Skeletal muscle satellite cell (primary cell): ENCODE data around the gene WASF2. TPM values are rescaled to one million over a fixed set of nuclear protein-coding genes. Genes with fewer than 3 reads are reported as not detected.
"Not testable (repeated sequence)": the region's sequence is repeated elsewhere in the genome, so short reads cannot be mapped to it uniquely, and the experiment has no call there.

Source experiments
- H3K27me3 ChIP-seq: 2 replicates; pipeline ENCODE4 v1.7.0; 2013; ENCODE audit warnings: low read length; ENCODE audit not compliant: control insufficient read depth, insufficient read depth
- H3K36me3 ChIP-seq: 2 replicates; pipeline ENCODE4 v1.7.0; 2013; ENCODE audit warnings: mild to moderate bottlenecking, control low read depth, low read length; ENCODE audit not compliant: insufficient read depth
- H3K4me1 ChIP-seq: 2 replicates; pipeline ENCODE4 v1.7.0; 2013; ENCODE audit warnings: low read length; ENCODE audit not compliant: control insufficient read depth, insufficient read depth
- H3K4me2 ChIP-seq: 2 replicates; pipeline ENCODE4 v1.7.0; 2013; ENCODE audit warnings: mild to moderate bottlenecking, low read length
- H3K4me3 ChIP-seq: 2 replicates; pipeline ENCODE4 v1.7.0; 2013; ENCODE audit warnings: low read length
- H3K9ac ChIP-seq: 2 replicates; pipeline ENCODE4 v1.7.0; 2013; ENCODE audit warnings: mild to moderate bottlenecking, low read depth, low read length, moderate library complexity
- H3K9me3 ChIP-seq: replicated peaks from 2 replicates; pipeline ENCODE4 v1.7.0; 2013; ENCODE audit warnings: mild to moderate bottlenecking, control low read depth, low read length
- total RNA-seq: library from RNA; depleted of rRNA; stranded (reverse); fragments of >200 nt; gene quantifications from 2 replicates; pipeline ENCODE4 v1.2.3, GENCODE V29; 2012; rRNA removed

WASF2 gene
- total RNA-seq: 17.2 and 18.6 TPM in 2 replicates

DNA sequence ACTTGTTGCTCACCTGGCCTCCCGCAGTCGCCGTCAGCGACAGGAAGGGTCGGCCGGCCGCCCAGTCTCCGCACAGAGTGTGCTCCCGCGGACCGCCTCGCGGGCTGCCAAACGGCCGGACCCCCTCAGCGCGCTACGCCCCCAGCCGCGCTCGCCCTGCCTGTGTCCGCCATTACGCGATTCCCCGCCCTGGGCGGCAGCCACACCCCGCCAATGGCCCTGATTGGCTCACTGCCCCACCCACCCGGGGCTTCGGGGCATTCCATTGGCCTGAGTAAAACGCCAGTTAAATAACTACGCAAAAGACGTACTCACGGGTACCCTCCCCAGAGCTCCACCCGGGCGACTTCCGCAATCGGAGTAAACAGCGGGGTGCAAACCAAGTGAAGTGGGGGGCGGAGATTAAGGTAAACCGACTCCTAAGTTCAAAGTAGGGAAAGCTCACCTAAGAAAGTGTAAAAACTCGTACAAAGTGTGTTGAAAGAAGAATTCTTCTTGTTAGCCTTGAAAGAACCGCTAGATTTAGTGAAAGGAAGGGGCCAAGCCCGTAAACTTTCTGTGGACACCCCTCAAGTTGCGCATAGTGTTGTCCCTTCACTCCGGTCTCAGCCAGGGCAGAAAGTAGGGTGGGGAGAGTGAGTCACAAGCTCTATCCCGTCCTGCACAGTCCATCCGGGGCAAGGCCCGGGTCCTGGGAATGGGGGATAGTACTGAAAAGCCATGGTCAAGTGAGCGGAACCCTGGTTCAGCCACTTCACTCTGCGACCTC is at the start of gene WASF2:
WASF2 (minus strand) TSS at position 195 of the 769 bp plus-strand sequence. CDS start 61,277 bp downstream, outside the sequence.
- peaks cover 12% of the 10 kb centered on the region for H3K4me1 ChIP-seq
- peak within 1 kb of the TSS; percentile 91 for H3K4me2 ChIP-seq
- H3K4me3 ChIP-seq: peak within 1 kb of the TSS; percentile 94
- H3K27me3 ChIP-seq: no peaks in the 10 kb centered on the region
- H3K9ac ChIP-seq: peak within 1 kb of the TSS; percentile 97
- H3K36me3 ChIP-seq: no peaks in the 10 kb centered on the region
- no peaks in the 10 kb centered on the region for H3K9me3 ChIP-seq

DNA sequence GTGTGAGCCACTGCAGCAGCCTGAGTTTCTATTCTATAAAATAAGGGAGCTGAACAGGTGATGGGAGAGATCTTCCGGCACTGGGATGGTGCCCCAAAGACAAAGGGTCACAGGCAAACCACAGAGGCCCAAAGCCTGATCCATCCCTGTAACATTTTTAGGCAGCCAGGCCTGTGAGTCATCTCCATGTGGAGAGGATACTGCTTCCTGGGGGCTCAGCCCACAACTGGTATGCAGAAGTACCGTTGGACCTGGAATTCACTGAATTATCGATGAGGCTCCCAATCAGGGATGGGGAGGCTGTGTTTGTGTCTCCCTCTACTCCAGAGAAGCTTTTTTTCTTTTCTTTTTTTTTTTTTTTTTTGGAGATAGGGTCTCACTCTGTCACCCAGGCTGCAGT is 48.8 kb upstream of the WASF2 start:
- peaks cover 78% of the 10 kb centered on the region for H3K4me1 ChIP-seq
- H3K36me3 ChIP-seq: peaks cover 15% of the 10 kb centered on the region
- H3K9ac ChIP-seq: peak overlapping the region; percentile 39
- no peaks in the 10 kb centered on the region for H3K27me3 ChIP-seq
- H3K9me3 ChIP-seq: no peaks in the 10 kb centered on the region
- peak overlapping the region; percentile 37 for H3K4me3 ChIP-seq
- peak overlapping the region; percentile 62 for H3K4me2 ChIP-seq

GRCh38 chr1:27538305-27538676 is 48.3 kb upstream of the WASF2 start:
- peaks cover 75% of the 10 kb centered on the region for H3K4me1 ChIP-seq
- peak overlapping the region; percentile 62 for H3K4me2 ChIP-seq
- H3K9ac ChIP-seq: peak overlapping the region; percentile 39
- not testable (repeated sequence) for H3K27me3 ChIP-seq, H3K9me3 ChIP-seq
- H3K4me3 ChIP-seq: peak overlapping the region; percentile 37
- peaks cover 20% of the 10 kb centered on the region for H3K36me3 ChIP-seq

- H3K4me2 ChIP-seq: peak overlapping the region; percentile 62
- H3K4me3 ChIP-seq: peak overlapping the region; percentile 27
- H3K36me3 ChIP-seq: peaks cover 35% of the 10 kb centered on the region
- H3K9ac ChIP-seq: peak overlapping the region; percentile 61
- H3K4me1 ChIP-seq: peaks cover 59% of the 10 kb centered on the region
- H3K27me3 ChIP-seq: no peaks in the 10 kb centered on the region
- no peaks in the 10 kb centered on the region for H3K9me3 ChIP-seq
Observed at GRCh38 chr1:27536767-27537166, 46.8 kb upstream of the WASF2 start.

DNA sequence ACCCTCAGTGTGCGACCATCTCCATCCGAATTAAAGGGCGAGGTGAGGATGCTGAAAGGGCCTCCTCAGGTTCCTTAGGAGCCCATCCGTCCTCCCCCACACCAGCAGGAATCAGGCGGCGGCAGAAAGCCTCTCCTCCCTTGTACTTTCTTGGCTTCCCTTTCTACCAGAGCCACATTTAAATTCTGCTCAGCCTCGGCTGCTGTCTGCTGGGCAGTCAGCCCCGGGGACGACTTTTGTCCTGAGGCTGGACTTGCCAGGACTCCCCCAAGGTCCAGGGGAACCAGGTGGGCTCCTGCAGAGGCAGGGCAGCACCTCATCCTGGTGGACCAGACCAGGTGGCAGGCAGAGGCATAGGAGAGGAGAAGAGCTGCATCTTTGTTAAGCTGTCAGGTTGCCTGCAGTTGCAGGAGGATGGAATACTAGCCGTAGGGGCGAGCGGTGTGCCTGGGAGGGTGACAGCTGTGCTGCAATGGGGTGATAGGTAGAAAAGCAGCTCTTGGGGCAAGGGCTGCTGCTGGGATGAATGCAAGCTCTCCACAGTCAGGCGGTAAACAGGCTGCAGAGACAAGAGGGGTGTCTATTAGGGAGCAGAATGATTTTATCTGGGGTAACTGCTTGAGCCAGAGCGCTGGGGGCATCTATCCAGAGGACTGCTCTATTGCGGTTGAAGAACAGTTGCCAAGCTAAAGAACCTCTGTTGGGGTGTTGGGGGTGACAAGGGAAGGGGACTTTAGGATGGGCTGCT is 46.2 kb upstream of the WASF2 start:
- Histone ChIP-seq H3K9me3 (no peaks in the 10 kb centered on the region), H3K4me3 (no peak overlapping the region), H3K4me1 (peaks cover 57% of the 10 kb centered on the region), H3K27me3 (no peaks in the 10 kb centered on the region), H3K9ac (peak overlapping the region; percentile 61), H3K4me2 (peak overlapping the region; percentile 62), H3K36me3 (peaks cover 39% of the 10 kb centered on the region)

DNA sequence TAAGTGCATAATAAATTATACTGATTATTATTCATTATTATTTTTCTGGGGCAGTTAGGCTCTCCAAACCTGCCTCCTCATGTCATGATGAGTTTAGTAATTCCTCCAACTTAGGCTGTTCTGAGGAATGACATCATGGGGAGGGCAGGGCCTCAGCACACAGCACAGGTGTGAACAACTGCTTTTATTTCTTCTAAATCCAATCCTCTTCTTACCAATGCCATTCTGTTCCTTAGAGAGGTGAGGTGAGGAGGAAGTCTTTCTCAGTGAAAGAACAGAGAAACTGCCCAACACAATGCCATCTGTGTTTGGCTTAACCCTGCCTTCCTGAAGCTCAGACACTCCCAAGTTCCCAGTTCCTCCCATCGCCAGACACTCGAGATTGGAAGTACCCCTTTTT is 45.4 kb upstream of the WASF2 start:
- H3K4me3 ChIP-seq: no peak overlapping the region
- no peaks in the 10 kb centered on the region for H3K27me3 ChIP-seq
- H3K4me2 ChIP-seq: no peak overlapping the region
- peaks cover 50% of the 10 kb centered on the region for H3K4me1 ChIP-seq
- H3K9ac ChIP-seq: peak overlapping the region; percentile 61
- H3K36me3 ChIP-seq: peaks cover 39% of the 10 kb centered on the region
- H3K9me3 ChIP-seq: no peaks in the 10 kb centered on the region

GRCh38 chr1:27531959-27532685 is 42.2 kb upstream of the WASF2 start:
- Histone ChIP-seq H3K36me3 (peaks cover 34% of the 10 kb centered on the region), H3K27me3 (no peaks in the 10 kb centered on the region), H3K4me3 (no peak overlapping the region), H3K9me3 (no peaks in the 10 kb centered on the region), H3K4me1 (peaks cover 44% of the 10 kb centered on the region), H3K9ac (no peak overlapping the region), H3K4me2 (no peak overlapping the region)

- H3K4me1 ChIP-seq: peaks cover 45% of the 10 kb centered on the region
- H3K4me3 ChIP-seq: no peak overlapping the region
- no peaks in the 10 kb centered on the region for H3K27me3 ChIP-seq
- H3K36me3 ChIP-seq: peaks cover 27% of the 10 kb centered on the region
- H3K9me3 ChIP-seq: no peaks in the 10 kb centered on the region
- no peak overlapping the region for H3K9ac ChIP-seq
- H3K4me2 ChIP-seq: no peak overlapping the region
Observed at GRCh38 chr1:27530192-27530591, 40.2 kb upstream of the WASF2 start.

DNA sequence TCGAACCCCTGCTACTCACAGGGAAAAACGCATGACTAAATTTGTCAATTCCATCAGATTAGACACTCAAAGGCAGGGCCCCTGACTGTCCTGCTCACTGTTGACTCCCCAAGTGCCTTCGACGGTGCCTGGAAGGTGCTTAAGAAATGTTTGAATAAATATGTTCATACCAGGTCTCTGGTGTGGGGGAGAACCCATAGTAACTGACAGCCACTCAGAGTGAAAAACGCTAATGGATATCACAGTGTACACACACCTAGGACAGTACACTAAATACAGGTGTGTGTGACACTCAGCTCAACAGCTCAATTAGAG is 39.7 kb upstream of the WASF2 start:
- Histone ChIP-seq H3K9me3 (no peaks in the 10 kb centered on the region), H3K9ac (peak overlapping the region; percentile 25), H3K36me3 (peaks cover 27% of the 10 kb centered on the region), H3K4me3 (no peak overlapping the region), H3K4me1 (peaks cover 48% of the 10 kb centered on the region), H3K4me2 (no peak overlapping the region), H3K27me3 (no peaks in the 10 kb centered on the region)

GRCh38 chr1:27528818-27529703 is 39.1 kb upstream of the WASF2 start:
- peak overlapping the region; percentile 25 for H3K9ac ChIP-seq

More at GRCh38 chr1:27528818-27529703, 39.1 kb upstream of the WASF2 start:
- peak overlapping the region; percentile 57 for H3K4me2 ChIP-seq
- H3K27me3 ChIP-seq: no peaks in the 10 kb centered on the region
- H3K4me3 ChIP-seq: peak overlapping the region; percentile 21
- H3K9me3 ChIP-seq: no peaks in the 10 kb centered on the region
- H3K4me1 ChIP-seq: peaks cover 49% of the 10 kb centered on the region
- peaks cover 26% of the 10 kb centered on the region for H3K36me3 ChIP-seq
